Activated gamma-delta T cell (primary cell): Measurements from ENCODE around the gene SULT1A1.
"Not testable (repeated sequence)": the region's sequence is repeated elsewhere in the genome, so short reads cannot be mapped to it uniquely, and the experiment has no call there.

Experiments
- DNase-seq: peaks from one replicate; lab custom pipeline; 2025; lab: John Stamatoyannopoulos, UW
- total RNA-seq, 2 donors: gene quantifications; one replicate each; lab custom pipeline; 2026; lab: John Stamatoyannopoulos, UW

SULT1A1 gene
- 4.0 to 6.7 reads per million in 2 donors for total RNA-seq

DNA sequence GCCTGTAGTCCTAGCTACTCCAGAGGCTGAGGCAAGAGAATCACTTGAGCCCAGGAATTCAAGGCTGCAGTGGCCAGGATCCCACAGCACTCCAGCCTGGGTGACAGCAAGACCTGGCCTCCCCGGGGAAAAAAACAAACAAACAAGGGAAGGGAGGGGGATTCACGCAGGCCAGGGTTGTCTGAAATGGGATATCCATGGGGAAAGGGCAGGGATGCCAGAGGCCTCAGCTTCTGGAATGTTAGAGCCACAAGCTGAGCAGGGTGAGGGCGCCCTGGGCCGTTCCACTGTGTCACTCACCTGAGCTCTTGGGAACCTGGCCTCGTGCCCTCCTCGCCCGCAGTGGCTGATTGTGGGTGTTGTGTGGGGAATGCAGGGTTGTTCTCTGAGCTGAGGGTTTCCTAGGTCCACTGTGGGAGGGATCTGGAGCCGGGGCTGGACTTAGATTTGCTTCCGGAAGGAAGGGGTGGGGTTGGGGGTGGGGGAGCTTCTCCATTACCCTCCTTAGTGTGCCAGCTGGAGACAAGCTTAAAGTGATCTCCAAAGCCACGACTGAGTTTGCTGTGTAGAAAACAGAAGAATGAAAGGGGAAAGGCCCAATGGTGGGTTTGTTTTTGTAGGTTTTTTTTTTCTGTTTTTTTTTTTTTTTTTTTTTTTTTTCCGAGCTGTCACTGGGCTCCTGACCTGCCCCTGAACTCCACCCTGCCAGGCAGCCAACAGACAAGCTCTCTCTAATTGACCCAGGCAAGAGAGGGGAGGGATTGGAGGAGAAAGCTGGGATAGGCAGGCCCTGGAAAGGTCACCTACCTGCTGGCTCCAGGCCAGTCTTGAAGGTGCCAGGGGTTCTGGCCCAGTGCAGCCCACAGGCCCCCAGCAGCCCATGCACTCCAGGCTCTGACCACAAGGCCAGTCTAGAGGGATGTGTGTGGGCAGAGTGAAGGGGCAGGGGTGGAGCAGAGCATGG, at the start of gene SULT1A1:
TSS of gene SULT1A1 (minus strand) at position 414 of the 964 bp plus-strand sequence. CDS start 1,189 bp downstream, outside the sequence.
- no peak for DNase-seq

DNA sequence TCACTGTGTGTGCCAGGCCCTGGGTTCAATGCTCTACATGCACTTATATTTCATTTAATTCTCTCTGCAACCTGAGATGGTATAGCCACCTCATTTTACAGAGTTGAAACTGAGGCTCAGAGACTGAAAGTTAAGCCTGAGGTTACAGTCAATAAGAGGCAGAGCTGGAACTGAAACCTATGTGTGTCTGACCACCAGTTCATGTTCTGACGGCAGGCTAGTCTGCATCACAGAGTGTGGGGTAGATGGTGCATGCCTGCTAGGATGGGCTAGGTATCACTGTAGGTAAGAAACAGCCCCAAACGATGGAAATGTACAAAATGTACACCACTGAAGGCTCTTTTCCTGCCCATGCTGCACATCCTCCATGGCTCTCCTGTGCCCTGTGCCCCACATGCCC, 30.1 kb upstream of the SULT1A1 start:
- DNase-seq = not testable (repeated sequence)

DNA sequence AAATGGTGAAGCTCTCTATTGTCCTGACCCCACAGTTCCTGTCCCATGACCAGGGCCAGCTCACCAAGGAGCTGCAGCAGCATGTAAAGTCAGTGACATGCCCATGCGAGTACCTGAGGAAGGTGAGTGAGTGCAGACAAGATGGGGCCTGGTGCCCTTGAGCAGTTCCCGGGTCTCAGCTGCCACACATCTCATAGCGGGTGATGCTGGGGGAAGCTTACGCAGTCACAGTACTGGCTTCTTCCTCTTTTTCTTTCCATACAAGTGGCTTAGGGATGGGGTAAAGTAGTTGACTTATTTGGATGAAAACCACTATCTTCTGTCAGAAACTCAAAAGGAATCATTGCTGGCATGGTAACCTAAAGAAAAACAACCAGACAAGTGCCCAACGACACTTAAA, 28.5 kb upstream of the SULT1A1 start:
- not testable (repeated sequence) for DNase-seq

DNA sequence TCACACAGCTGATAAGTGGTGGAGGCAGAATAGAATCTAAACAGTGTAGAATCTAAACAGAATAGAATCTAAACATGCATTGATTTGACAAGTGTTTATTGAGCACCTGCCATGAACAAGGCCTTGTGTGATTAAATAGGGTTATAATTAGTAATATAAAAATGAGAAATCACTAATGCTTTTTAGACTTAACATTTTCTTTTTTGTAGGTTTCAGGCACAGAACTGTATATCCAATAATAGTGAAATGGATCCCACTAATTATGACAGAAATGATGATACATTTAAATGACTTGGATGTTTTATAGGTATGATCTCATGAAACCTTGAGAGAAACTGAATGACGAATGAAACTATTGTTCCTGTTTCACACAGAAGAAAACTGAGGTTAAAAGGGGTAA, 27.9 kb upstream of the SULT1A1 start, which contains the start of gene NPIPB8:
TSS of gene NPIPB8 (plus strand) at position 301 of the 400 bp plus-strand sequence. CDS start 296 bp downstream, outside the sequence.
- DNase-seq = not testable (repeated sequence)

DNA sequence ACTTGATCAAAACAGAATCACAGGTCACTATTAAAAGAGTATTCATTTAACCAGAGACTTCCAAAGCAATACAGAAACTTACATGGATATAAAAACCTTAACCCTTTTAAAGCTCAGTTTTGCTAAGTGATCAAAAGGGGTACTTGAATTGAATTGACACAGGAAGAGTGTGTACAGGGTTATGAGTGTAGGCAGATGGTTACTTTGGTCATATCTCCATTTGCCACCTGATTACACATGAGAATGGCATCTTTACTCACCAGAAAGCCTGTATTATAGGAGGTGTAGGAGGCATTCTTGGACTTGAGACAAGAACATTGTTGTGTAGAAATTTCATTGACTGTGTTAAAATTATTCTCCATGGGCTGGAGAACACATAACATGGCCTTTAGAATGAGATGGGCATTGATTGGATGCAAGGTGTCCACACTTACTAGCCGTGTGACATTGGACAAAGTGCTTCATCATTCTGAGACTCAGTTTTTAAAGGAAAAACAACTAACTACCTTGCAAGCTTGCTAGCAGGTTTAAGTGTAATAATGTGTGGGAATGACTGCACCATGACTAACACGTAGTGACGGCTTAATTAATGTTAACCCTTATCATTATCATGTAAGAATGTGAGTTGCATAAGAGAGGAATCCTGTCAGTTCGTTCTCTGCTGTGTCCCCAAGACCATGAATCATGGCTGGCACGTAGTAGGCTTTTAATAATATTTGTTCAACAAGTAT, 26.4 kb upstream of the SULT1A1 start:
- not testable (repeated sequence) for DNase-seq

DNA sequence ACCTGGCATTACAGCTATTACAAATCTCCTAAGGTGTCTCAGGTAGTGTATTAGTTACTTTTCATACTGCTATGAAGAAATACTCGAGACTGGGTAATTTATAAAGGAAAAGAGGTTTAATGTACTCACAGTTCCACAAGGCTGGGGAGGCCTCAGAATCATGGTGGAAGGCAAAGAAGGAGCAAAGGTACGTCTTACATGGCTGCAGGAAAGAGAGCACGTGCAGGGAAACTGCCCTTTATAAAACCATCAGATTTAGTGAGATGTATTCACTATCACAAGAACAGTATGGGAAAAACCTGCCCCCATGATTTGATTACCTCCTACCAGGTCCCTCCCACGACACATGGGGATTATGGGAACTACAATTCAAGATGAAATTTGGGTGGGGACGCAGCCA, 21.1 kb upstream of the SULT1A1 start:
- DNase-seq = not testable (repeated sequence)

DNA sequence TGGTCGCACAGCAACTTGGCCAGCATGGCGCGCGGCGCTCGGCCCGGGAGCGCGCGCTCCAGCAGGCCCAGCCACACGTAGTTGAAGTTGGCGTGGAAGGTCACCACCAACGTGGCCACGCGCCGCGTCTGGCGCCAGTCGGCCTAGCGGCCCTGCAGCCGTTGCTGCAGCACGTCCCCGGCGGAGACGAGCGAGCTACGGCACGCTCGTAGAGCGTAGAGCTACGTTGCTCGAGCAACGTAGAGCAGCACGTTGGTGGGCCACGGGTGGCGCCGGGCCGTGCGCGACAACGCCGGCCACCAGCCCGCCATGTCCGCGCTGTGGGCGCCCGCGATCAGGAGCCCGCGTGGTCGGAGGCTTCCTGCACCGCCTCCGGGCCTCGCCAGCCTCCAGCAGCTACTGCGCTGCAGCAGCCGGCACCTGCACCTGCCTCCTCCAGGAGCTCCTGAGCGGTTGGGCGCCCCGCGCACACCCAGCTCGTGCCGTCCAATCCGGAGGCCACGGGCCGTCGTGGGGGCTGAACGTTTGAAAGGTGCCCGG, 13.4 kb upstream of the SULT1A1 start:
- DNase-seq = peak; percentile 26

DNA sequence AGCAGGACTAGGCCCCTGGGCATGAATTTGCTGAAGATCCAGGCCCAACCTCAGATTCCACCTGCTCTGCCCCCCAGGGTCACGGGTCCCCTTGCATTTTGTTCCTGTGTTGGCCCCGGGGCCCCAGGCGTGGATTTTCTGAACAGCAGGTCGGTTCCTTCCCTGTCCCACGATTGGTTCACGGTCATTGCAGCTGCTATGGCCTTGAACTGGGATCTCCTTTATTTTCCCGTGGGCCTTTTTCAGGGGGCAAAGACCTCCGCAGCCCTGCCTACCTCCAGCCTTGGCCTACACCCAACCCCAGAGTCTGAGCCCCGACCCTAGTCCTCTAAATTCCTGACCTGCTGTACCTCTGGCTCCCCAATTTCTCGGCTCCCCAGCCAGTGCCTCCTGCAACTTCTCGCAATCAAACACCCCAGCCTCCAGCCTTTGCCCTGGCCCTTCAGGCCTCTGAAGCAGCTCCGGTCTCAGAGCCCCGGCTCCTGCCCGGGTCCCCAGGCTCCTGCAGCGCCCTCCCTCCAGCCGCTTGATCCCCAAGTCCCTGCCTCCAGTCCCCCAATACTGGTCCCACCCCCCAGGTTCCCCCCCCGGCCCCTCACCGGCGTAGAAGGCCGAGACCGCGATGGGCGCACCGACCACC, 12.8 kb upstream of the SULT1A1 start:
- DNase-seq = not testable (repeated sequence)

DNA sequence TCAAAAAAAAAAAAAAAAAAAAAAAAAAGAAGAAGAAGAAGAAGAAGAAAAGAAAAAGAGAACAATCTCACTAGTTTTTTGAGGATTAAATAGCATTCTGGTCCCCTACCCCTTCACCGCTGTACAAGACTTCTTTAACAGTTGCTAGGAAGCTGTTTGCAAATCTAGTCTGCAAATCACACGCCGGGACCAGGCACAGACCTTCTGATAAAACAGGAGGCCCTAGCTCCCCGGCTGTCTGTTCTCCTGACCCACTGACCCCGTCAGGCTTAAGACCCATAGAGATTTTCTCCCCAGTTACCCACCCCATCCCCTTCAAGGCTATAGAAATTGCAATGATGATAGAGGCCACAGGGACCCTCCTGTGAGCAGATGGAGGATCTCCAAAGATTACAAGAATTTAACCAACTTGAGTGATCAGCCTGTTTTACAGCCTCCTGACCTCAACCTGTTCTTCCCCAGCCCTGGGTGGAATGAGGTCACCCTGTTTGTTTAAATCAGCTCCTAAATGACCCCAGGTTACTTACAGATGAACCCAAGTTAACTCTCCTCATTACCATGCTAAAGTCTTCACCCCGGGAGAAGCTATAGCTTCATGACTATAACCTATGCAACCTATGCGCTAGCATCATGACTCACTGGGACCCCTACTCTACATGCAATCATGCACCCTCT, 11.8 kb upstream of the SULT1A1 start:
- no peak for DNase-seq

DNA sequence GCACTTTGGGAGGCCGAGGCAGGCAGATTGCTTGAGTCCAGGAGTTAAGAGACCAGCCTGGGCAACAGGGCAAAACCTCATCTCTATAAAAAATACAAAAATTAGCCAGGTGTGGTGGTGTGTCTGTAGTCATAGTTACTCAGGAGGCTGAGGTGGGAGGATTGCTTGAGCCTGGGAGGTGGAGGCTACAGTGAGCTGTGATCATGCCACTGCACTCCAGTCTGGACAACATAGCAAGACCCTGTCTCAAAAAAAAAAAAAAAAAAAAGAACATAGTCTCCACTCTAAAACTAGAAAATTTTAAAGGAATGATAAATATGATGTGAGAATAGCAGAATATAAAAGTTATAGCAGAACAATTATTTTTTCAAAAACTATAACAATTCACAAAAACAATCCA, 10.5 kb upstream of the SULT1A1 start:
- DNase-seq = not testable (repeated sequence)

DNA sequence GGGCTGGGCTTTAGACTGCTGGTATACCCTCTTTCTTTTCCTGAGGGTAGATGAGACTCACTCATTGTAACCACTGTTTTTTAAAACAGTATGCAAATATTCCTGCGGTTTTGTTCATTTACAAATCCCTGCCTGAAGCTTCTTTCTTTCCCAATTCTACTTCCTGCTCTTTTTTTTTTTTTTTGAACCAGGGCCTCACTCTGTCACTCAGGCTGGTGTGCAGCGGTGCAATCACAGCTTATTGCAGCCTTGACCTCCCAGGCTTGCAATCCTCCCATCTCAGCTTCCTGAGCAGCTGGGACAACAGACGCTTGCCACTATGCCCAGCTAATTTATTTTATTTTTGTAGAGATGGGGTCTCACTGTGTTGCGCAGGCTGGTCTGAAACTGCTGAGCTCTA, 8.0 kb upstream of the SULT1A1 start:
- no peak for DNase-seq

DNA sequence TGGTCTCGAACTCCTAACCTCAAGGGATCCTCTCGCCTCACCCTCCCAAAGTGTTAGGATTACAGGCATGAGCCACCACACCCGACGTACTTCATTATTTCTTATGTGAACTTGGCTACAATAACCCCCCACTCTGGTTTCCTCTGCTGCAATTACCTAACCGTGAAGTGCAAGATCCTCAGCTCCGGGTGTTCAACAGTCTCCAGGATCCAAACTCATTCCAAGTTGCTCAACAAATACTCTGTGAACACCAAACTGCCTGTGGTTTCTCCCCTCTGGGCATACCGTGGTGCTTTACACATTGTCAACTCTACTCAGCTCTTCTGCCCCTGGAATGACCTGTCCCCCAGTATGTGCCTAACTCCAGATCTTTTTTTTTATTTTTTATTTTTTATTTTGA, 6.8 kb upstream of the SULT1A1 start:
- no peak for DNase-seq

DNA sequence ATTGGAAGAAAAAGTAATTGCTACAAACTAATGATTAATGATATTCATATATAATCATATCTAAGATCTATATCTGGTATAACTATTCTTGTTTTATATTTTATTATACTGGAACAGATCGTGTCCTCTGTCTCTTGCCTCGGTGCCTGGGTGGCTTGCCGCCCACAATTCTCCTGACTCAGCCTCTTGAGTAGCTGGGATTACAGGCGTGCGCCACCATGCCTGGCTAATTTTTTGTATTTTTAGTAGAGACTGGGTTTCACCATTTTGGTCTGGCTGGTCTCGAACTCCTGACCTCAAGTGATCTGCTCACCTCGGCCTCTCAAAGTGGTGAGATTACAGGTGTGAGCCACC, 6.4 kb upstream of the SULT1A1 start:
- DNase-seq = not testable (repeated sequence)

DNA sequence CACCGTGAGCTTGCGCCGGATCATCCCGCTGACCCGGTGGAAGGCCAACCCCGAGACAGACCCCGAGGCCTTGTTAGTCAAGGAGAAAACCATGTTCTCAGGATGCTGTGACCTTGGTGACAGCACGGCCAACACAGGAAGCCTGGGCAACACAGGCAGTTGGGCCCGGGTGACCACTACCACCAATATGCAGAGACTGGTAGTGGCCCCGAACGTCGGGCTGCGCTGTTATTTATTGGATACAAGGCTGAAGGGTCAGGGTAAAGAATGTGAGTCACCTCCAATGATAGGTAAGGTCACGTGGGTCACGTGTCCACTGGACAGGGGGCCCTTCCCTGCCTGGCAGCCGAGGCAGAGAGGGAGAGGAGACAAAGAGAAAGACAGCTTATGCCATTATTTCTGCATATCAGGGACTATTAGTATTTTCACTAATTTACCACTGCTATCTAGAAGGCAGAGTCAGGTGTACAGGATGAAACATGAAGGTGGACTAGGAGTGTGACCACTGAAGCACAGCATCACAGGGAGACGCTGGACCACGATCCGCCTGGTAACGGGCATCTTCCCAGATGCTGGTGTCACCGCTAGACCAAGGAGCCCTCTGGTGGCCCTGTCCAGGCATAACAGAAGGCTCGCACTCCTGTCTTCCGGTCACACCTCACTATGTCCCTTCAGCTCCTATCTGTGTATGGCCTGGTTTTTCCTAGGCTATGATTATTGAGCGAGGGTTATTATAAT, 5.8 kb upstream of the SULT1A1 start:
- not testable (repeated sequence) for DNase-seq

DNA sequence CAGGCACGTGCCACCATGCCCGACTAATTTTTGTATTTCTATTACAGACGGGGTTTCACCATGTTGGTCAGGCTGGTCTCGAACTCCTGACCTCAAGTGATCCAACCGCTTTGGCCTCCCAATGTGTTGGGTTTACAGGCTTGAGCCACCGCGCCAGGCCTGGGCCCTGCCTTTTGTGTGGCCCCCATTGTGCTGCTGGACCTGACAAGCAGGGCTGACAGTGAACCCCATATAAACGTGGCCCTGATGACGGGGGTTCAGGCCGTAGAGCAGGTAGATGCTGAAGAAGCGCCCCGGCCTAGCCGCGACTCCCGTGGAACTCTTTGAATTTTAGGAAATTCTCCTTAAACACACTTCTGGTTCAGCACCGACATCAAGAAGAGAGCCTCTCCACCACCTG, 4.7 kb upstream of the SULT1A1 start:
- not testable (repeated sequence) for DNase-seq

DNA sequence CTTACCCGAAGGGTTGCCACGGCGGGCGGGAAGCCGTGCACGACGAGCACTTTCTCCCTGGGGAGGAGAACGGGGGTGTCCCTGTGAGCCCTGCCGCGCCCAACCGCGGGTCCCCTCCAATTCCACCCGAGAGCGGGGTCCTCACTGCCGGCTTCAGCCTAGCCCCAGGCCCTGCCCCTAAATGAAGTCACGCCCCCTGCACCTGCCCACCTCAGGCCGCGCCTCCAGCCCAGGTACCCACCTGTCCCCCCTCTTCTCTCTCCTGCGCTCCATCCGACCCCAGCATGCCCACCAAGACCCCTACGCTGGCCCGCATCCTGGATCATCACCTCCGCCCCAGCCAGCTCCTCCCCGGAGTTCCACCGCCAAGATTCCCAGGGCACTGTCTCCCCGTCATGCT, 4.1 kb upstream of the SULT1A1 start:
- not testable (repeated sequence) for DNase-seq

DNA sequence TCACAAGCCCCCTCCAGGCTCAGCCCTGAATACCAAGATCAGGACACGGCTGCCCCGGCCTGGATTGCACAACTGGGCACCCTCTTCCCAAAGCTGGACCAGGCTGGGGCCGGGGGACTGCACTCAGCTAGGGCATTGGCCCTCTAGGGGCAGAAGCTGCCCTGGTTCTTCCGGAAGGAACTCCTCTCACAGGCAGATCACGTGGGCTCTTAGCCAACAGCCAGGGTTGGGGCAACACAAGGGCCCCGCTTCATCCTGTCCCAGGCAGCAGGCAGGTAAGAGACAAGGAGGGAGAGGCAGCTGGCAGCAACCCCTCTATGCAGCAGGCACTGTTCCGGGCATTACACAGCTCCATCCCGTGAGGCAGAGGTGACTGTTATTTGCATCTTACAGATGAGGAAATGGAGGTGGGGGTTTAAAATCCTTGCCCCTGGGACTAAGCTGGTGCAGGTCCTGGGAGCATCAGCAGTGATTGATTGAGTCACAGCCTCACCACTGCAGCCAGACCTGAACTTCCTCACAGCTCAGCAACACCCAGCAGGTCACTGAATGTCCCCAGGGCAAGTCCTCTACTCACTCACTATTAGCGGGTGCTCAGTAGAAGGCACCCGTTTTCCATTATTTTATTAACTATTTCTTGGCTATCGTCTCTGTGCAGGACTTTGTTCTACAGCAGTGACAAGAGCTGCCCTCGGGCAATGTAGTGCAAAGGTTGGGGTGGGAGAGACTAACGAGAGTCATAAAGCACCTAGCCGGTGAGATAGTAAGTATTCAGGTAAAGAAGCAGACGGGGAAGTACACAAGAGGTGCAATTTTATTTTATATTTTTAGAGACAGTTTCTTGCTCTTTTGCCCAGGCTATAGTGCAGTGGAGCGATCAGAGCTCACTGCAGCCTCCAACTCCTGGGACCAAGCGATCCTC, 2.8 kb upstream of the SULT1A1 start:
- DNase-seq = not testable (repeated sequence)

DNA sequence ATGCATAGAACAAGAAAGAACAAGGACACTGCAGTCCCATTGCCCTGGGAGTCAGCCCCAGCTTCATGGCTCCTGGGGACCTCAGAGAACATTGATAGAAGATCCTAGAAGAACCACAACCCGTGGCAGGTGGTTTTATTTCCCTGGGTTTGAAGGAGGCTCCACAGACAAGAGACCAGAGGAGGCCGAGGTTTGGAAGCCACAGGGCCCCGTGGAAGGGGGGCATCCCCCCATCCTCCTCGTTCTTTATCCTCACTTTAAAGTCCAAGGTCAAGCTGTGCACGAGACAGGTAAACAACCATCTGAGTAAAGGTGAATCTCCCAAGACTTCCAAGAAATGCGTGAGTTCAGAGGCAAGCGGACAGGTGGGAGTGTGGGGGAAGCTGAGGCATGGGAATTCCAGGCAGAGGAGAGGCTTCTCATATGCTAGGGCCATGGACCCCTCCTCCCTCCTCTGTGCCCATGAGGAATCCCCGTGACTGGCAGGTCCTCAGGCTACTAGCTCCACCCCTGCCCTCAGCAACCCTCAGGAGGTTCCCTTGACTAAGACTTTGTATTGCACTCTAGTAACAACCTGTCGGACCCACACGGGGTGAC, 849 bp upstream of the SULT1A1 start:
- no peak for DNase-seq
